GM21723 (cell line): ENCODE results near the gene ZNF296.

ENCODE experiments used
- ATAC-seq: cut with Tn5 transposase; IDR thresholded peaks from one replicate; pipeline ENCODE4 v1.9.1; 2021; ENCODE audit warnings: mild to moderate bottlenecking, moderate library complexity; ENCODE audit not compliant: unreplicated experiment

ZNF296 gene

DNA sequence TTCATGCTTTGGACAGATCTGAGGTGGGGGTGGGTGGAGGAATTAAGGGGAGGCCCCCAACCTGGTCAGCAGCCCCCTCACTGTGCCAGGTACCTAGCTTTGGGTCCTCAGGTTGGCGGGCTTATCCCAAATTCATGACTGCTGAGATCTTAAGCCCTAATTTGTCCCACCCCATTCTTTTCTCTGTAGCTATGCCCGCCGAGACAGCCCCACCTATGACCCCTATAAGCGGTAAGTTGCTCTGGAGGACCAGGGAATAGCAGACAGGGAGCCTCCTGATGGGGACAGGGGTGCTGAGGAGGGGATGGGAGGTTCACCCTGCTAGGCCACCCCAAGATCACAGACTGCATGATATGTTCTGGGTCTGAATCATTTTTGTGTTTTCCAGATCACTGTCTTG is 14.3 kb downstream of the ZNF296 start:
- no peak for ATAC-seq

DNA sequence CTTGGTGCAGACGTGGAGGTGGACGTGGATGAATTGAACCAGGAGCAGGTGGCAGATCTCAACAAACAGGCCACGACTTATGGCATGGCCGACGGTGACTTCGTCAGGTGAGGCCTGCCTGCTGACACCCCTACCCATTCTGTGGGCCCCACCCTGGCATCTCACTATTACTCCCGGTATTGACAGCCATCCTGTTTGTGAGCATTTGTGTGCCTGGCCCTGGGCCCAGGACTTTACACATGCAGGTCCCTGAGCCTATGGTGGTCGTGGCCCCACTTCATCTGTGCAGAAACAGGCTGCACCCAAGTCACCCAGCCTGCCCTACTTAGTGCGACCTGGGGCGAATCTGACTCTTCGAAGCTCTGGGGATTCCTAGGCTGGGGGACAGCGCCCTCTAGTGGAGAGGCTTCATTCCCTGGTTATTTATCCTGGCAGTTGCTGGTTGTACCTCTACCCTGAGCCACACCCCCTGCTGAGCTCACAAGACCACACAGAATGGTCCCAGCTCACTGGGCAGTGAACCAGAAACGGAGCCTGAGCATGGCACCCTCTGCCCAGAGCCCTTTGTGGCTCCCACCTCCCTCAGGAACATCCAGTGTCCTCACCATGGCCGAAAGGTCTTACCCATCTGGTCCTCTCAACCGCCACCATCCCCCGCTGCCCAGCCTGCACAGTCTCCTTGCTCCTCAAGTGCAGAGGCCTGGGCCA is 16.9 kb downstream of the ZNF296 start:
- ATAC-seq = no peak

DNA sequence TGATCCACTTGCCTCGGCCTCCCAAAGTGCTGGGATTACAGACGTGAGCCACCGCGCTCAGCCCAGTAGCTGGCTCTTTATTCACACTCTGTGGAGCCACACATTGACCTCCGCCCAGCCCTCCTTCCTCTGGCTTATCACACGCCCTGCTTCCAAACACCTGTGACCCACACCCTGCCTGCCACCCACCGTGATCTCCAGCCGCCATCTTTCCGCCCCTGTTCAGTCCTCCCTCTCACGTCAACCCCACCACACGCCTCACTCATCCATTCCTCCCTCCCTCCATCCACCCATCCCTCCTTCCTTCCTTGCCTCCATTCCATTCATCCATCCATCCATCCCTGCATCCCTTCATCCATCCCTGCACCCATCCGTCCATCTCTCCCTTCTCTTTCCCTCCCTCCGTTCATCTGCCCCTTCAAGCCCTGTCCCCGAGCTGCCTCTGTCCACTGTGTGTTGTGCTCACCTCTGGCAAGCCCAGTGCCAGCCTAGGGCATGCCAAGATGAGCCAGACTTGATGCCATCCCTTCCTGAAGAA is 17.6 kb downstream of the ZNF296 start:
- ATAC-seq = no peak

DNA sequence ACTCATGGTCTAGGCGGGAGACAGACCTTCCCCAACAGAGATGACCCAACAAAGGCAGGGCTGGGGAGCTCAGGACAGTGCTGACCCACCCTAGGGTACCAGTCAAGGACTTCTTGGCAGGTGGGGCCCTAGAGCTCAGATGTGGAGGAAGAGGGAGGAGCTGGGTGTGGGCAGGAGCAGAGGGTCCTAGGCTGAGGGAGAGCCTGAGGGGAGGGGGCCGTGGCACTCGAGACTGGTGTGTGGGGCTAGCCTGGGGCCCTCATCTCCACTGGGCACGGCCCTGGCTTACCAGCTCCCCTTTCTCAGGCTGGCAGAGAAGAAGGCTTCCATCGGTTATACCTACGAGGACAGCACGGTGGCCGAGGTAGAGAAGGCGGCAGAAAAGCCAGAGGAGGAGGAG is 18.8 kb downstream of the ZNF296 start:
- no peak for ATAC-seq

DNA sequence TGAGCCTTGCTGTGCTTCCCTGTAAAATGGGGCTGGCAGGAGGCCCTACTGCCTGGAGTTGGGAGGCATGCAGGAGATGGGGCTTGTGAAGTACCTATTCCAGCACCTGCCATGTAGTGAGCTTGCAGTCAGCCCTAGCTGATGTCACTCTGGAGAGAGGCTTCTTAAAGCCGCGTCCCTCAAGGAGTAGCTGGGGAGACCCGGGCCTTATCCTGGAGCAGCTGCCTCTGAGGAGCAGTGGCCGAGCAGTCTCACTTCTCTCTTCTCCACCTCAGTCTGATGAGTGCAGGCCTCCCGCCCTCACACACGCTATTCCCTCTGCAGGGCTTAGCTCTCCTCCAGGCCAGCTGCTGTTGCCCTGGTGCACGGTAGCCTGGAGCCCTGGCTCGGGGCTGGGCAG is 19.4 kb downstream of the ZNF296 start:
- no peak for ATAC-seq

DNA sequence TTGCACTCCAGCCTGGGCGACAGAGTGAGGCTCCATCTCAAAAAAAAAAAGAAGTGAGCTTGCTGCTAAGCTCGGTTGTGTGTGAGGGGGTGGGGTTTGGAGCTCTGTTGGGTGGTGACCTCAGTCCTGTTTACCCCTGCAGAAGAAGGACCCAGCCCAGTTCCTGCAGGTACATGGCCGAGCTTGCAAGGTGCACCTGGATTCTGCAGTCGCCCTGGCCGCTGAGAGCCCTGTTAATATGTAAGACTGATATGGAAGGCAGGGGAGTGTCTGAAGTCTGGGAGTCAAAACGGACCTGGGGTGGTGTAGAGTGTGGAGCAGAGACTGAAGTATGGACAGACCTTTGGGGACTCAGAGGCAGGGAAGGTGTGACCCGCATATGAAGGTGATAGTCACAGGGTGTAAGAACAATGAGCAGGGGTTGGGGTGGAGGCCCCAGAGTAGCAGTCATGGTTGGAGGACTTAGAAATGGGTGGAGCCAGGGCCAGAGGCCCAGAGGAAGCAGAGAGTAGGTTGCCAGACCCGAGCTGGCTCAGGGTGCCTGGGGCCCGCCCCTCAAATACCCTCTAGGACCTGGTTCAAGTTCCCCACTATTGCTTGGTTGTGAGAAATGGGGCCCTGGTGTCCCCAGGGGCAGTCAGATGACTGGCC is 24.2 kb downstream of the ZNF296 start:
- ATAC-seq = no peak

DNA sequence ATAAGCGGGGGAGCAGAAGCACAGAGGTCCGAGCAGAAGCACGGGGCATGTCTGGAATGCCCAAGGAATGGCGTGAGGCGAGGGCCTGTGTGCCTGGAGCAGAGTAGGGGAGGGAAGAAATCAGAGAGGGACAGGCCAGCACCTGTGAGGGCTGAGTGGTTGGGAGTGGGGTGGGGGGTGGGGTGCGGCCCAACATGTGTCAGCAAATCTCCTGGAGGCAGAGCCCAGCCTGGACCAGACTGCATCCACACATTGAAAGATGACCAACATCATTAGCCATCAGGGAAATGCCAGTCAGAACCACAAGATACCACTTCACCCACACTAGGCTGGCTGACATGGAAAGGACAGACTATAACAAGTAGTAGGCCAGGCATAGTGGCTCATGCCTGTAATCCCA is 26.2 kb downstream of the ZNF296 start:
- no peak for ATAC-seq

DNA sequence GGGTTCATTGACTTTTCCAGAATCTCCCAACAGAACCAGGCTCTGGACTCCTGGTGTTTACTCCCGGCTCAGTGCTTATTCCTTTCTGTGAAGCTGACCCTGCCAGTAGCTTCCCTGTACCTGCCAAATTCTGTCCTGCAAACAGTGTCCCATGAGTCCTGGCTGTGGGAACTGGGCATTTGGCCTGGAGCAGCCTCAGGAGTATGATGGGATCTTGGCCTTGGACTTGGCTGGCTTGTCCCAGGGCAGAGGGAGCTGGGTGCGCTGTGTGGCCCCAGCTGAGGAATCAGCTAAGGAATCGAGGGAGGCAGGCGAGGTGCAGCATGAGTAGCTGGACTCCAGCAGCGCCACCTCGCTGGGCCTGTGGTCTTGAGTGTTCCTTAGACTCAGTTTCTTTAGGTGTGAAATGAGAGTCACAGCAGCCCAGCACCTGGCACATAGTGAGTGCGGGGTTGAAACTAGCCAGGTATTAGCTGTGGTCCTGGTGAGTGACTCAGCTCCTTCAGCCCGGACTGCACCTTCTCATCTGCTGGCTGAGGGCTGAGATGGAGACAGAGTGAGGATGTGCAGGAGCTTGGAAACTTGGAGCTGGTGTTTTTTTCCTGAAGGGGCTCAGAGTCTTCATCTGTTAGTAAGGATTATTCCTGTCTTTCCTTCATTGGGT is 27.1 kb downstream of the ZNF296 start:
- ATAC-seq = no peak

DNA sequence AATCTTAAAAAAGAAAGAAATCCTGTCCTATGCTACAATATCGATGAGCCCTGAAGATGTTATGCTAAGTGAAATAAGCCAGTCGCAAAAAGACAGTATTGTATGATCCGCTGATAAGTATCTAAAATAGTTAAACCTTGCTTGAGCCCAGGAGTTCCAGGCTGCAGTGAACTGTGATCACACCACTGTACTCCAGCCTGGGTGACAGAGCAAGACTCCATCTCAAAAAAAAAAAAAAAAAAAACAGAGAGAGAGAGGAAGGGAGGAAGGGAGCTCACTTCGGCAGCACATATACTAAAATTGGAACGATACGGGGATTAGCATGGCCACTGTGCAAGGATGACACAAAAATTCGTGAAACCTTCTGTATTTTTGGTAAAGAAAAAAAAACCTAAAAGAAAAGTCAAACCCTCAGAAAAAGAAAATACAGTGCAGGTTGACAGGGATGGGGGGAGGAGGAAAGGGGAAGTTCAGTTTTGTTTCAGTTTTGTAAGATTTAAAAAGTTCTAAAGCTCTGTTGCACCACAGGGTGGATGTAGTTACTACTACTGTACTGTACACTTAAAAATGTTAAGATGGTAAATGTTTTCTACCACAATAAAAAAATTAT is 29.0 kb downstream of the ZNF296 start:
- ATAC-seq = peak; percentile 63

DNA sequence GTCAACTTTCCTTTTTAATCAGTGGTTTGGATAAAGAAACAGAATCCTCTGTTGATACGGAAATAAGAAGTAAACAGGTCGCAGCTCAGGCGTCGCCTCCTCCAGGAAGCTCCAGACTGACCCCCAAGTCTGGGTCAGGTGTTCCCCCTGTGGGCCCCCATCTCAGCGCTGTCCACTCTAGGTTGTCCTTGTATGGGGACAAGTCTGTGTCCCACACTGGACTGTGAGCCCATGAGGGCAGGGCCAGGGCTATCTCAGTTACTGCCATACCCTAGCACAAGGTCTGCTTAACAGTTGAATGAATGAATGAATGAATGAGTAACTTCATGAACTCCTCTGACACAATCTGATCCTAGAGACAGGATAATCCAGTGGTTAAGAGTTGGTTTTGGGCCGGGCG is 29.9 kb downstream of the ZNF296 start:
- ATAC-seq = no peak

DNA sequence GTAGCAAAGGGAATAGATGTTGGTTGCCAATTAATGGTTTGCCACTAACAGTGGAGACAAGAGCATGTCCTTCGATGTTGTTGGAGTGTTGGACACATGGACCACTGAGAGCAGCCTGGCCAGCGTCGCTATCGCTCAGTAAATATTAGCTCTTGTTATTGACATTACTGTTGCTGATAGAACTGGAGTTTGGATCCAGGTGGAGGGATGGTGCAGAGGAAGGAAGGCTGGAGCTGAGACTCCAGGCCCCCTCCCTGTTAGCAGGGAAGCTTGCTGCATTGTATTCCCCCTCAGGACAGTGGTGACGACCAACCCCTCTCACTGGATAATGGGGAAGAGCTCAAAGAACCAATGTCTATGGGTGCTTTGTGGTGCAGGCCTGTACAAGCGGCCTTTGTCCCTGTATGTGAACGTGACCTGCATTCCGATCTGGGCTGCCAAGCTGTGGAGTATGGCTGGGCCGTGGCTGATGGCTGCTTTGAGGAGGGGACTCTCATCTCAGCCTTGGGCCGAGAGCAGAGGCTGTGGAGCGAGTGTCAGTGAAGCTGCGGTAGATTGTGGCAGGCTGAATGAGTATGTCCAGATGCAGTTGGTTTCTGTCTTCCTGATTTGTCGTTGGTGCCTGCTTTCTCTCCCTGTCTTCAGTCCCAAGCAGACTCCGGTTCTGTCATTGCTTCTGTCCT is 30.5 kb downstream of the ZNF296 start:
- no peak for ATAC-seq

DNA sequence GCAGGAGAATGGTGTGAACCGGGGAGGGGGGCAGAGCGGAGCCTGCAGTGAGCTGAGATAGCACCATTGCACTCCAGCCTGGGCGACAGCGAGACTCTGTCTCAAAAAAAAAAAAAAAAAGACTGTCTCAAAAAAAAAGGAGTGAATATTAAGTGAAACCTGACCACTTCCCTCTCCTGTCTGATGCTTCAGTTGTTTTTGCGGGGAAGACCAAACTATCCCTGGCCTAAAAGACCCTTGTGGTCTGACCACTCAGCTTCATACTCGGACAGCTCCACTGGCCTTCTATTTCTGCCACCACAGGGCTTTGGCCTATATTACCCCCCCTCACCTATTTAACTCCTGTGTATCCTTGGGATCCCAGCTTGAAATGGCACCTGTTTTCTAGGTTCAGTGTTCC is 35.2 kb downstream of the ZNF296 start:
- no peak for ATAC-seq

DNA sequence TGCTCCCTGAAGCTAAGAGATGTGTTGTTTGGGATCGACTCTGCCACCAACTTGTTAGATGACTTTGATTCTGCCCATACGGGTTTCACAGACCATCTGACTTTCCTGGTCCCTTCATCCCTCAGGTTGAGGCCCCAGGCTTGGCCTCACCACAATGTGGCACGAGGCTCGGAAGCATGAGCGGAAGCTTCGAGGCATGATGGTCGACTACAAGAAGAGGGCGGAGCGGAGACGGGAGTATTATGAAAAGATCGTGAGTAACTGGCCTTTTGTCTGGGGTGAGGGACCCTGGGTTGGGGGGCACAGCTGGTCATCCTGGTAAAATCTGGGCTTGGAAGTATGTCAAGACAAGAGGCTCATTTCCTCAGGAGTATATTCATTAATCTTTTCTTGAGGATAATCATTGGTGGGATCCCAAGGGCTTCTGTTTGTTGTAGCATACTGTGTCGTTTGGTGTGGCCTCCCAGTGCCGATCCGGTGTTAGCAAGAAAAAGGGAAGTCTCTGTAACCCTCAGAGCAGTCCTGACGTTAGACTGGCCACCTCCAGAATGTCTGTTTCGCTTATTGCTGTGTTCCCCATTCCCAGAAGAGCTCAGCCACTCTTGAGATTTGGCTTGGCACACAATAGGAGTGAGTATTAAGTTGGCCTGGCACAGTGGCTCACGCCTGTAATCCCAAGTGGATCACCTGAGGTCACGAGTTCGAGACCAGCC is 36.1 kb downstream of the ZNF296 start:
- ATAC-seq = no peak

DNA sequence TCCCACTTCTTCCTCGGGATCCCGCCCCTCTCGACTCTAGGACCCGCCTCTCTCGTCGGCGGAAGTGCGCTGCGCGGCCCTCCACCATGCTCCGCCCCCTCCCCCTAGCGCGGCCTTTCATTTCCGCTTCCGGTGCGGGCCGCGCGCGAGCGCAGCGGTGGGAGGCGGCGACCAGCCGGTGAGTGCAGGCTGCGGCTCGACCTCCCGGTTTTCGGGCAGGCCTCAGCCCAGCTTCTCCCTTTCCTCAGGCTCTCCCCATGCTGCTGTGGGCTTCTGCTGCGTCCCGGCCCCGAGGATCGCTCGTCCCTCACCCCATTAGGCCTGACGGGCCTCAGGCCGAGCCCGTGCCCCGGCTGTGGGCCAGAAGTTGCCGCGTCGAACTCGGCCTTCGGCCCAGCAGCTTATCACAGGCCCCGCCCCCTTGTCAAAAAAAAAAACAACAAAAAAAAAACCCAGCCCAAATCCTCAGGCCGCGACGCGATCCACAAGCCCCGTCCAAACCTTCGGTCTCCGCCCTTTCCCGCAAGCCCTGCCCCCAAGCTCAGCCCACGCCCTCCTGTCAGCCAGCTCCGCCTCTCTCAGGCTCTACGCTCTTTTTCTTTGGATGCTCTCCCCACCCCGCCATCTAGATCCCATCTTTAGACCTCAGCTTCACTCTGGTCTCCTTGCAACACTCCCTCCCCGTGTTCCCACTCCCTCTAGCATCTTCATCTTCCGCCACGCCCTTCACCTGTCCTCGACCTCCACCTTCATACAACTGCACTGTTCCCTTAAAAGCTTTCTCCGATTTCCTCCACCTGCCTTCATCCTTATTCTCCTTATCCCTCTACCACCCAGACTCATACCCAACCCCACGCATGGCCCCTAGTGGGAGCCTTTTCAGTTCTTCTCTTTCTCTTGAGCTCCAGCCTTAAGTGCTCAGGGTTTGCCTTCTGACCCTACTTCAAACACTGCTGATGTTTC is 37.1 kb downstream of the ZNF296 start, which contains the start of gene CLASRP:
CLASRP (plus strand) TSS at position 115 of the 963 bp plus-strand sequence. CDS start 1,168 bp downstream, outside the sequence.
- peak; percentile 81 for ATAC-seq

DNA sequence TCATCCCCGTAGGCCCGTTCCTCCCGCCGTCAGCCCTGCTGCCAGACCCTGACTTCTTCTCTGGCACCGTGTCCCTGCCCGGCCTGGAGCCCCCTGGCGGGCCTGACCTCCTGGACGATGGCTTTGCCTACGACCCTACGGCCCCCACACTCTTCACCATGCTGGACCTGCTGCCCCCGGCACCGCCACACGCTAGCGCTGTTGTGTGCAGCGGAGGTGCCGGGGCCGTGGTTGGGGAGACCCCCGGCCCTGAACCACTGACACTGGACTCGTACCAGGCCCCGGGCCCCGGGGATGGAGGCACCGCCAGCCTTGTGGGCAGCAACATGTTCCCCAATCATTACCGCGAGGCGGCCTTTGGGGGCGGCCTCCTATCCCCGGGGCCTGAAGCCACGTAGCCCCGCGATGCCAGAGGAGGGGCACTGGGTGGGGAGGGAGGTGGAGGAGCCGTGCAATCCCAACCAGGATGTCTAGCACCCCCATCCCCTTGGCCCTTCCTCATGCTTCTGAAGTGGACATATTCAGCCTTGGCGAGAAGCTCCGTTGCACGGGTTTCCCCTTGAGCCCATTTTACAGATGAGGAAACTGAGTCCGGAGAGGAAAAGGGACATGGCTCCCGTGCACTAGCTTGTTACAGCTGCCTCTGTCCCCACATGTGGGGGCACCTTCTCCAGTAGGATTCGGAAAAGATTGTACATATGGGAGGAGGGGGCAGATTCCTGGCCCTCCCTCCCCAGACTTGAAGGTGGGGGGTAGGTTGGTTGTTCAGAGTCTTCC is 38.7 kb downstream of the ZNF296 start:
- ATAC-seq = no peak

DNA sequence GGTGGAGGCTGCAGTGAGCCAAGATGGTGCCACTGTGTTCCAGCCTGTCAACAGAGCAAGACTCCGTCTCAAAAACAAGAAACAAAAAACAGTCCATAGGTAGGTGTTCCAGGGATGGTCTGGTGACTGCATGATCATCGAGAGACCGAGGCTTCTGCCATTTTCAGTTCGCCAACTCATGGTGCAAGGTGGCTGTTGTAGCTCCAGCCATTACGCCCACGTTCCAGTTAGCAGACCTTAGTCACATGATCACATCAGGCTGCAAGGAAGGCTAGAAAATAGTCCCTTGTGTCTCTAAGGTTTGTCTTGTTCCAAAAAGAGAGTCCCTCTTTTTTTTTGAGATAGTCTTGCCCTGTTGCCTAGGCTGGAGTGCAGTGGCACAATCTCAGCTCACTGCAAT is 40.5 kb downstream of the ZNF296 start:
- ATAC-seq = no peak

DNA sequence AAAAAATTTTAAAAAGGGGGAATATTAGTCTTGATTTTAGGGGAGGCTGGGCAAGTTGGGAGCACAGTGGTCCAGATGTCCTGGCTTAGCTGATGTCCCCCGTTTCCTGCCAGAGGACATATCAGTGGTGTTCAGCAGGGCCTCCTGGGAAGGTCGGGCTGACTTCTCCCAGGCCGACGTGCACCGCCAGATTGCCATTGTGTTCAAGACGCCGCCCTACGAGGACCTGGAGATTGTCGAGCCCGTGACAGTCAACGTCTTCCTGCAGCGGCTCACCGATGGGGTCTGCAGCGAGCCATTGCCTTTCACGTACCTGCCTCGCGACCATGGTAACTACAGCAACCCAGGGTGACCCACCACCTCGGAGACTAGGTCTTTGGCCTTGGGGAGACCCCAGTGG is 43.9 kb downstream of the ZNF296 start:
- no peak for ATAC-seq

DNA sequence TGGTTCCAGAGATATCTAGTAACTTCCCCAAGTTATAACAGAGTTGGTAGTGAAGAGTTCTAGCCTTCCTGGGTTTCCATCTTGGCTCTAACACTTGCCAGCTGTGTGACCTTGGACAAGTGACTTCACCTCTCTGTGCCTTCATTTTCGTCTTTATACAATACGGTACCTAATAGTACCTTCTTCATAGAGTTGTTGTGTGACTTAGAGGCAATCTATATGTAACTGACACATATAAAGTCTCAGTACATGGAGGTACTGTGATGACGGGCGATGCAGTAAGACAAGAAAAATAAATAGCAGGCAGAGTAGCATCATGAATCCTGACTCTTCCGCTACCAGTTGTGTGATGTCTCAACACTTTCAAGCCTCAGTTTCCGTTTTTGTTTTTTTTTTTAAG is 45.5 kb downstream of the ZNF296 start:
- ATAC-seq = no peak
